HUES6 (cell line): ENCODE measurements around the gene KCNMA1.

Source experiments
- H3K27ac ChIP-seq: 2 replicates; pipeline ENCODE4 v1.7.0; 2013; ENCODE audit warnings: low read depth, mild to moderate bottlenecking, low read length, inconsistent platforms
- H3K27me3 ChIP-seq: 2 replicates; pipeline ENCODE4 v1.6.1; 2013; ENCODE audit warnings: low read length; ENCODE audit not compliant: control insufficient read depth, insufficient read depth
- H3K36me3 ChIP-seq: 2 replicates; pipeline ENCODE4 v1.6.1; 2013; ENCODE audit warnings: low read length; ENCODE audit not compliant: control insufficient read depth, insufficient read depth
- H3K4me1 ChIP-seq: 2 replicates; pipeline ENCODE4 v1.6.1; 2013; ENCODE audit warnings: low read length; ENCODE audit not compliant: control insufficient read depth, insufficient read depth
- H3K4me3 ChIP-seq: 2 replicates; pipeline ENCODE4 v1.5.1; 2013; ENCODE audit warnings: low read depth, low read length
- H3K9ac ChIP-seq: one replicate; pipeline ENCODE4 v1.6.1; 2013; ENCODE audit warnings: mild to moderate bottlenecking, low read length
- H3K9me3 ChIP-seq: 2 replicates; pipeline ENCODE4 v1.6.1; 2013; ENCODE audit warnings: low read depth, low read length; ENCODE audit not compliant: control insufficient read depth, insufficient read depth

The KCNMA1 gene

GRCh38 chr10:77461636-77462296 lies 175.8 kb downstream of the KCNMA1 start:
- H3K36me3 ChIP-seq: no peaks in the 10 kb centered on the region
- no peak overlapping the region for H3K9ac ChIP-seq
- no peak overlapping the region for H3K27ac ChIP-seq
- H3K9me3 ChIP-seq: no peaks in the 10 kb centered on the region
- H3K4me3 ChIP-seq: no peak overlapping the region
- H3K27me3 ChIP-seq: no peaks in the 10 kb centered on the region
- H3K4me1 ChIP-seq: peaks cover 13% of the 10 kb centered on the region

DNA sequence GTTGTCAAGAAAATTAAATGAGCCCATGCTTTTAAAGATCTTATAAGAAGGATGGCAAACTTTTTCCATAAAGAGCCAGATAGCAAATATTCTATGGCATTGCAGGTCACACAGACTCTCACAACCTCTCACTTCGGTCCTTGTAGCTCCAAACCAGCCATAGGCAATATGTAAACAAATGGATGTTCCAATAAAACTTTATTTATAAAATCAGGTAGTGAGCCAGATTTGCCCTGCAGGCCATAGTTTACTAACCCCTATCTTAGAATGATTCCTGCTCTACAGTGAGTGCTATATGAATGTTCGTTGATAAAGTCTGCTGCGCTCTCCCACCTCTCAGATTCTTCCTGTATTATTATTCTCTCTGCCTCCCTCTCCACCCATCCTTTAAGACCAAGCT lies 177.7 kb downstream of the KCNMA1 start:
- Histone ChIP-seq H3K4me1 (peaks cover 13% of the 10 kb centered on the region), H3K27ac (no peak overlapping the region), H3K9me3 (no peaks in the 10 kb centered on the region), H3K4me3 (no peak overlapping the region), H3K27me3 (no peaks in the 10 kb centered on the region), H3K36me3 (no peaks in the 10 kb centered on the region), H3K9ac (no peak overlapping the region)

DNA sequence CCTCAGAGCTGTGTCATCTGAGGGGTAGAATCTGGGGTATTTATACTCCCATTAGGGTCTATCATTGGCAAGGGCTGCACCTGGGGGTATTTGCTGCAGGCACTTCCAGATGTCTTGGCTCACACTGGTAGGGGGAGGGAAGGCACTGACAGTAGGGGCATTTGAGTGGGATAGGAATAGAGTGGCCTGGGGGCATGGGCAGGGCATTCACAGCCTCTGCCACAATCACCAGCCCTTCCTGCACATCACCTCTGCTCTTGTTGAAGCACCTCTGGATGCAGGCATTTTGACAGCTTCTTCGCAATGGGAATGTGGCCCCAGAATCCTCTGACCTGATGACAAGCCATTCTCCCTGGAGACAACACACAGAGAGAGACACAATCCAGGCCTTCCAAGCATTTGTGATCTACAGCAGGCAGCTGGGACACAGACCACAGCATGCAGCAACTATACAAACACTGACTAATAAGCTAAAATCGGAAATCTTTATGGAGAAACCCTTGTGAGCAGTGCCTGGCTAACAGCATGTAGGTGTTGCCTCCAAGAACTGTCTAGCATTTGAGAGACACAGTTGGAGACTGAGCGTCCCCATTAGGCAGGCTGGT lies 178.5 kb downstream of the KCNMA1 start:
- Histone ChIP-seq H3K4me1 (peaks cover 13% of the 10 kb centered on the region), H3K27ac (no peak overlapping the region), H3K36me3 (no peaks in the 10 kb centered on the region), H3K9ac (no peak overlapping the region), H3K9me3 (no peaks in the 10 kb centered on the region), H3K4me3 (no peak overlapping the region), H3K27me3 (no peaks in the 10 kb centered on the region)

GRCh38 chr10:77457721-77458120 lies 179.9 kb downstream of the KCNMA1 start:
- Histone ChIP-seq H3K9me3 (no peaks in the 10 kb centered on the region), H3K36me3 (no peaks in the 10 kb centered on the region), H3K4me3 (no peak overlapping the region), H3K27me3 (no peaks in the 10 kb centered on the region), H3K27ac (no peak overlapping the region), H3K4me1 (peaks cover 12% of the 10 kb centered on the region), H3K9ac (no peak overlapping the region)

- no peaks in the 10 kb centered on the region for H3K27me3 ChIP-seq
- no peak overlapping the region for H3K4me3 ChIP-seq
- H3K4me1 ChIP-seq: peaks cover 15% of the 10 kb centered on the region
- no peaks in the 10 kb centered on the region for H3K36me3 ChIP-seq
- H3K27ac ChIP-seq: no peak overlapping the region
- H3K9me3 ChIP-seq: no peaks in the 10 kb centered on the region
- H3K9ac ChIP-seq: no peak overlapping the region
Observed at GRCh38 chr10:77457266-77457665, 180.3 kb downstream of the KCNMA1 start.

GRCh38 chr10:77456414-77456813 lies 181.2 kb downstream of the KCNMA1 start:
- Histone ChIP-seq H3K4me3 (no peak overlapping the region), H3K9ac (no peak overlapping the region)

DNA sequence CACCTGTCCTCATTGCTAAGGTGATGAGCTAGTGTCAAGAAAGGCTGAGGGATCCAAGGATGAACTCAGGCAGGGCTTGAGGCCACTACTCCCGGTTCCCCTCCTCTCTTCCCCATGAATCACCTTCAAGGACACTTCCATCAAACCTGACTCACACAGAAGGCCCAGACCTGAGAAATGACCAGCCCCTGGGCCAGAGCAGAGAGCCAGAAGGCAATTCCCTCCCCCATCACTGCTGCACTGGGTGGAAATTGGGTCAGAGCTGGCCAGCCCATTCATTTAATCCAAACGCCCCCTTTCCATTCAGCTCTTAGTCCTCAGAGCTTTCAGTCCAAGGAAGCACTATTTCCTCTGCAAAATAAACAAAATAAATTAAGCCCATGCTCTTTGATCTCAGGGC lies 182.0 kb downstream of the KCNMA1 start:
- Histone ChIP-seq H3K27ac (no peak overlapping the region), H3K4me1 (peaks cover 21% of the 10 kb centered on the region), H3K9me3 (no peaks in the 10 kb centered on the region), H3K9ac (no peak overlapping the region), H3K4me3 (no peak overlapping the region), H3K36me3 (no peaks in the 10 kb centered on the region), H3K27me3 (no peaks in the 10 kb centered on the region)

More at GRCh38 chr10:77456414-77456813, 181.2 kb downstream of the KCNMA1 start:
- H3K36me3 ChIP-seq: no peaks in the 10 kb centered on the region
- H3K4me1 ChIP-seq: peaks cover 21% of the 10 kb centered on the region
- H3K27me3 ChIP-seq: no peaks in the 10 kb centered on the region
- H3K27ac ChIP-seq: no peak overlapping the region
- no peaks in the 10 kb centered on the region for H3K9me3 ChIP-seq

DNA sequence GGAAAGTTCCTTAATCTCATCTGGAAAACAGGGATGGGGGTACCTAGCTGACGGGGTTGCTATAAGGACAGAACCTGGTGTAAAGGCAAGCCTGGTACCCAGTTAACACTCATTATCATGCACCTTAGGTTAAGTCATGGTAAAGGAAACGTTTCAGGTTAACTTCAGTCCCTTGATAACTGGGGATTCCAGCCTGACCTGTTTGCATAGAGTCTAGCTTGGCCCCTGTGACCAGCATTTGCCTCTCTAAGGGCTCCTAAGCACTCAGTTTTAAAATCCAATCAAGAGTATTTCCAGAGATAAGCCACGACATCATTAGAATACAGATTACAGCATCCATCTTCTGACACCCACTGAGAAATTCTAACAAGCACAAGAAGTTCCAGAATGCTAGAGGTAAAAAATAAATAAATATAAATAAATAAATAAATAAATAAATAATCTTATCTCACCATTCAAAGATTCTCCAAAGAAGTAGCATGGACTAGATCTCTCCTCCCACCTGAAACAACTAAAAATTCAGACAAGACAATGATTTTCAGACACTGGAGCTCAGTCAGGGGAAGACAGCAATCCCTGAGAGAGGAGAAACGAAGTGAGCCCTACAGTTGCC lies 184.6 kb downstream of the KCNMA1 start:
- no peaks in the 10 kb centered on the region for H3K36me3 ChIP-seq
- H3K27ac ChIP-seq: no peak overlapping the region
- no peaks in the 10 kb centered on the region for H3K9me3 ChIP-seq
- peaks cover 16% of the 10 kb centered on the region for H3K4me1 ChIP-seq
- no peak overlapping the region for H3K9ac ChIP-seq
- H3K4me3 ChIP-seq: no peak overlapping the region
- H3K27me3 ChIP-seq: no peaks in the 10 kb centered on the region

GRCh38 chr10:77451886-77452285 lies 185.7 kb downstream of the KCNMA1 start:
- Histone ChIP-seq H3K27me3 (no peaks in the 10 kb centered on the region), H3K36me3 (no peaks in the 10 kb centered on the region), H3K4me1 (peaks cover 16% of the 10 kb centered on the region), H3K4me3 (no peak overlapping the region), H3K27ac (no peak overlapping the region), H3K9ac (no peak overlapping the region), H3K9me3 (no peaks in the 10 kb centered on the region)

DNA sequence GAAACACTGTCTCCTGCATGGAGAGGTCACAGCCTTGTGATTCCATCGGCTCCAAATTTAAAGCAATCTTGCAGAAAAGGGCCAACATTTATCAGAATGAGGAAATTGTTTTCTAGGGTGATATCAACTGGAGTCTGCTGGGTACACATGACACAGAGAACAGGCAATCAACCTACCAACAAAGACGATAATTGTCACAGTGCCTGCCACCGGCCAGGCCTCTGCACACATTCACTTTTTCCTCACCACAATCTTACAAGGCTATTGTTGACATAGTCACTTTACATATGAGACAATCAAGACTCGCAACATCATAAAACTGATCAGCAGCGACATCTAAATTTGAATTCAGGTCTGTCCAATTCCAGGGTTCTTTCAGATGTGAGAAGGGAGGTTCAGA lies 189.4 kb downstream of the KCNMA1 start:
- peaks cover 14% of the 10 kb centered on the region for H3K4me1 ChIP-seq
- H3K36me3 ChIP-seq: no peaks in the 10 kb centered on the region
- H3K27me3 ChIP-seq: no peaks in the 10 kb centered on the region
- no peak overlapping the region for H3K4me3 ChIP-seq
- H3K9me3 ChIP-seq: no peaks in the 10 kb centered on the region
- H3K27ac ChIP-seq: no peak overlapping the region
- H3K9ac ChIP-seq: no peak overlapping the region

- no peak overlapping the region for H3K4me3 ChIP-seq
- no peak overlapping the region for H3K9ac ChIP-seq
- H3K9me3 ChIP-seq: no peaks in the 10 kb centered on the region
- no peaks in the 10 kb centered on the region for H3K36me3 ChIP-seq
- H3K27me3 ChIP-seq: no peaks in the 10 kb centered on the region
- no peak overlapping the region for H3K27ac ChIP-seq
- H3K4me1 ChIP-seq: 0 out of 2 replicates have a peak, but pooled peaks cover under 1% of the 10 kb centered on the region
Observed at GRCh38 chr10:77446700-77447099, 190.9 kb downstream of the KCNMA1 start.
